DOHH2 (cell line): ENCODE results near the gene RBFOX2.

Experiments used
- CTCF ChIP-seq: fragments of 200-600 bp; sonication (generic); IDR thresholded peaks from one replicate; pipeline ENCODE4 v1.5.1; 2014; ENCODE audit warnings: antibody characterized with exemption, mild to moderate bottlenecking, low read depth, low read length; ENCODE audit not compliant: poor library complexity, severe bottlenecking
- EZH2phosphoT487 ChIP-seq: fragments of 200-600 bp; sonication (generic); IDR thresholded peaks from 2 replicates; pipeline ENCODE4 v1.6.1; 2017; ENCODE audit warnings: borderline replicate concordance, mild to moderate bottlenecking, antibody characterized with exemption, low read length, moderate library complexity, mixed read lengths

DNA sequence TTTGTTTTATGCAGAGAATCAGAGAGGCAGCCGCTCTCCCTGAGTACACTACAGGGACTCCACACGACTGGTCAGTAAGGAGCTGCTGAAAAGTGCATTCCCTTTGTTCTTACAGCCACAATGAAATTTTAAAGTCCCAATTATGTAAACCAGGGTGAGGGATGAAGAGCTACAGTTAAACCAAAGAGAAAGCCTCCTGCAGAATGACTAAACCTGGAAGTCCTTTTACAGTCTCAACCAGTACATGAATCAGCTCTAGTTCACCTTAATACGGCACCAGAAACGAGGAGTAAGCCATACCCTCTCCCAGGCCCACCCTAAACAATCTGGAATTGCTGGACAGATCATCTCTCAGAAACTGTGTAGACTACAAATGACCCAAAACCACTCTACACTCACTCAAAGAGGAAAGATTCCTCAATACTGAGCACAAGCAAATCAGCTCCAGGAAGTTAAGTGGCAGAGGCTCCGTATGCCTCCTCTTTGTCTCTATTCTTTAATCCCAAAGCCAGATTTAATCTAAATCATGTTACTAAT lies 113.1 kb downstream of the RBFOX2 start:
- TF ChIP-seq CTCF (no peak), EZH2phosphoT487 (no peak)
